Neutrophil (primary cell): Measurements from ENCODE around the gene LINC01488.

Experiments
- H3K27ac ChIP-seq: fragments of 200-600 bp; sonication (generic); 2 replicates; pipeline ENCODE4 v1.5.1; 2016; ENCODE audit warnings: mild to moderate bottlenecking, moderate library complexity
- H3K27me3 ChIP-seq: fragments of 200-600 bp; sonication (generic); 2 replicates; pipeline ENCODE4 v1.6.0; 2016; ENCODE audit warnings: mild to moderate bottlenecking
- H3K36me3 ChIP-seq: fragments of 200-600 bp; sonication (generic); 2 replicates; pipeline ENCODE4 v1.5.1; 2017
- H3K4me1 ChIP-seq, 2 experiments: fragments of 200-600 bp in 1 of 2; sonication (generic) in 1 of 2; 1 replicate in 1 of 2; 2 replicates in 1 of 2; pipeline versions ENCODE4 v1.5.1 to v1.6.1; 2013 to 2016; ENCODE audit warnings: low read depth in 1 of 2, low read length in 1 of 2, mild to moderate bottlenecking in 1 of 2, moderate library complexity in 1 of 2; ENCODE audit not compliant: control insufficient read depth in 1 of 2, insufficient read depth in 1 of 2
- H3K4me3 ChIP-seq, 2 experiments: fragments of 200-600 bp in 1 of 2; sonication (generic) in 1 of 2; 1 replicate in 1 of 2; 2 replicates in 1 of 2; pipeline ENCODE4 v1.5.1; 2013 to 2016; ENCODE audit warnings: low read depth in 1 of 2, low read length in 1 of 2, mild to moderate bottlenecking in 1 of 2, moderate library complexity in 1 of 2
- H3K9me3 ChIP-seq: fragments of 200-600 bp; sonication (generic); 2 replicates; pipeline ENCODE4 v1.5.1; 2016
- TF ChIP-seq, protein P1 (sequence below): fragments of 200-600 bp; sonication (generic); IDR thresholded peaks from 2 replicates; pipeline ENCODE4 v1.5.1; 2016; ENCODE audit warnings: antibody characterized with exemption

Gene LINC01488

DNA sequence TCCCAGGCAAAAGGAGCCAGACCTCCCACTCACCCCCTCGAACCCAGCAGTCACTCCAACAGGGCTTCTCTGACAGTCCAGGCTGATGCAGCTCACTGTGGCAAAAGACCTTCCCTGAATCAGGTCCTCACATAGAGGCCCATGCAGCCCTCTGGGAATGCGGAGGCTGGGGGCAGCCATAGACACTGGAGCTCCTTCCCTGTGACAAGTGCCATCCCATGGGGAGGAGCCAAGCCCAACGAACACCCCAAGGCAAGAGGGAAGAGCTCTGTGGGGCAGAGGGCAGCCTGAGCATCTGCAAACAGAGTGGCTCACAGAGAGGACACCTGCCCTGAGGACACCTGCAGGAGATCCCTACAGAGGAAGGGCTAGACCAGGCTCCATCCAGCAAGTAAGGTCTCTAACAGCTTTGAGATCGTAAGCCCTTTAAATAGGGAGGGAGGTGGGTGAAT lies at the start of gene LINC01488:
Gene LINC01488, plus strand, starts transcription at position 271 of the 452 bp plus-strand sequence.
- no peaks in the 10 kb centered on the region for H3K27me3 ChIP-seq
- TF ChIP-seq, protein P1, sequence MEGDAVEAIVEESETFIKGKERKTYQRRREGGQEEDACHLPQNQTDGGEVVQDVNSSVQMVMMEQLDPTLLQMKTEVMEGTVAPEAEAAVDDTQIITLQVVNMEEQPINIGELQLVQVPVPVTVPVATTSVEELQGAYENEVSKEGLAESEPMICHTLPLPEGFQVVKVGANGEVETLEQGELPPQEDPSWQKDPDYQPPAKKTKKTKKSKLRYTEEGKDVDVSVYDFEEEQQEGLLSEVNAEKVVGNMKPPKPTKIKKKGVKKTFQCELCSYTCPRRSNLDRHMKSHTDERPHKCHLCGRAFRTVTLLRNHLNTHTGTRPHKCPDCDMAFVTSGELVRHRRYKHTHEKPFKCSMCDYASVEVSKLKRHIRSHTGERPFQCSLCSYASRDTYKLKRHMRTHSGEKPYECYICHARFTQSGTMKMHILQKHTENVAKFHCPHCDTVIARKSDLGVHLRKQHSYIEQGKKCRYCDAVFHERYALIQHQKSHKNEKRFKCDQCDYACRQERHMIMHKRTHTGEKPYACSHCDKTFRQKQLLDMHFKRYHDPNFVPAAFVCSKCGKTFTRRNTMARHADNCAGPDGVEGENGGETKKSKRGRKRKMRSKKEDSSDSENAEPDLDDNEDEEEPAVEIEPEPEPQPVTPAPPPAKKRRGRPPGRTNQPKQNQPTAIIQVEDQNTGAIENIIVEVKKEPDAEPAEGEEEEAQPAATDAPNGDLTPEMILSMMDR = no peak
- H3K36me3 ChIP-seq = no peaks in the 10 kb centered on the region
- H3K27ac ChIP-seq = no peak within 1 kb of the TSS
- H3K4me3 ChIP-seq = no peak within 1 kb of the TSS
- no peaks in the 10 kb centered on the region for H3K4me1 ChIP-seq
- no peaks in the 10 kb centered on the region for H3K9me3 ChIP-seq

DNA sequence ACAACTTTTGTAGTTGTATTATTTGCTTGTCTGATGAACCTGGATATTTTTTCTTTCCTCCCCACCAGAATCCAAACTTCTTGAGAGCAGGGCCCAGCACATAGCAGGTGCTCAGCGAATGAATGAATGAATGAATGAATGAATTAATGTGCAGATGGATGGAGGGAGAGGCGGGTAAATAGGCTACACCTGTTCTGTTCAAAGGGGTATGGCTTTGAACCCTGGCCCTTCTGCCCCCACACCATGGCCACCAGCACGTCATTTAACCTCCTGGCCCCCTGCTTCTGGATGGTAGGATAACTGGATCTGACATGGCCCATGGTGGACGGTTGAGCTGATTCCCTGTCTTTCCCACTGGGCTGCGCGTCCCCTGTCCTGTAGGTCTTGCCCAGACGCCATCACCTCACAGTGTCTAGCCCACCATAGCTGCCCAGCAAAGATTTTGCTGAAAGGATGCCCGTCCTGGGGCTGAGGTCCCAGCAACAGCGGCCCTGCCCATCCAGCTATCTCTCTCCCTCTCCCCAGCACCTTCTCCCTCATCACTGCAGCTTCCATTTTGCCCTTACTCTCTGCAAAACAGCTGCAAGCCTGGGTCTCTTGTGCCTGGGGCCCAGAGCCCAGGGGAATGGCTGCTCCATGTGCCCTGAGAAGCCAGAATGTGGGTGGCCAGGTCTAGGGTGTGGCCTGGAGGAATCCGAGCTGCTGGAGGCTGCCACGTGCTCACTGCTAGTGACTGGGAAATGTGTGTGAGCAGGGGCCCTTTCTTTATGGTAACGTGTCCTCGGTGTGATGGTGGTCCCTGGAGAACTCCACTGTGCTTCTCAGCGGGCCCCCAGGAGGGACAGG lies 49.3 kb upstream of the LINC01488 start:
- Histone ChIP-seq H3K4me1 (no peaks in the 10 kb centered on the region), H3K36me3 (no peaks in the 10 kb centered on the region), H3K9me3 (no peaks in the 10 kb centered on the region), H3K27me3 (peaks cover 14% of the 10 kb centered on the region), H3K4me3 (no peak overlapping the region), H3K27ac (no peak overlapping the region)
- TF ChIP-seq, protein P1 = no peak

DNA sequence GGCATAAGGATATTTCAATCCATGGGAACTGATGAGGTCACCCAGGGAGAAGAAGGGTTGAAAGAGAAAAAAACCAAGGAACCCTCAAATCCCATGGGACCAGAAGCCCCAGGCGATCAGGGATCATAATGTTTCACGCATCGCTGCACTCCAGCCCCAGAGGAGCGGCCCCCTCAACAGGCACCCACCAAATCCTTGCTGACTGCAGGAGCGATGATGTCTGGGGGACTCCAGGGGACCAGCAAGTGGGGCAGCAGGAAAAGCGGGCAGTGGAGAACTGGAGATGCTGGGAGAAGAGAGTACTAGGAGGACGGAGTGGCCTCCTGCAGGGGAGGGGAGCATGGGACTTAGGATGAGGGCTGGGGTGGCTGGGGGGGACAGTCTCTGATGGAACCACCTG lies 47.7 kb upstream of the LINC01488 start:
- H3K27ac ChIP-seq = no peak overlapping the region
- TF ChIP-seq, protein P1 = no peak
- H3K27me3 ChIP-seq = peaks cover 14% of the 10 kb centered on the region
- no peaks in the 10 kb centered on the region for H3K4me1 ChIP-seq
- H3K4me3 ChIP-seq = no peak overlapping the region
- no peaks in the 10 kb centered on the region for H3K36me3 ChIP-seq
- H3K9me3 ChIP-seq = no peaks in the 10 kb centered on the region

DNA sequence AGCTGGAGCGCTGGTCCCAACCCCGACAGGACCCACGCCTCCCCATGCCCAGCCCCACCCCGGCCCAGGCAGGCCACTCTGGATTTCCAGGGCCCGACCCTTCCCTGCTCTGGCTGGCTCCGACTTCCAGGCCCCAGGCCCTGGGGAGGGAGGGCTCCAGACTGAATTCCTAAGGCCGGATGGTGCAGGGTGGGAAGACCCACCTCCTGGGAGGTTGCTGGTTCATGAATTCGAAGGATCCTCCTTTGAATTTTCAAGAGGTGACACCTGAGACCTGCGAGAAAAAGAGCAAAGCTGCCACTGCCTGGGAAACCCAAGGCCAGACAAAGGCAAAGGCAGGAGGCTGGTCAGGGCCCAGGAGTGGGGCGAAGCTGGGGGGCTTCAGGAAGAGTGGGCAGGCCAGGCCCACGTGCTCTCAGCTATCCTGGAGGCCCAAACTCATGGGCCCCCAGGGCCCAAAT lies 47.0 kb upstream of the LINC01488 start:
- TF ChIP-seq, protein P1 = no peak
- H3K27ac ChIP-seq = no peak overlapping the region
- no peak overlapping the region for H3K4me3 ChIP-seq
- H3K4me1 ChIP-seq = no peaks in the 10 kb centered on the region
- H3K36me3 ChIP-seq = no peaks in the 10 kb centered on the region
- H3K27me3 ChIP-seq = peaks cover 14% of the 10 kb centered on the region
- no peaks in the 10 kb centered on the region for H3K9me3 ChIP-seq

DNA sequence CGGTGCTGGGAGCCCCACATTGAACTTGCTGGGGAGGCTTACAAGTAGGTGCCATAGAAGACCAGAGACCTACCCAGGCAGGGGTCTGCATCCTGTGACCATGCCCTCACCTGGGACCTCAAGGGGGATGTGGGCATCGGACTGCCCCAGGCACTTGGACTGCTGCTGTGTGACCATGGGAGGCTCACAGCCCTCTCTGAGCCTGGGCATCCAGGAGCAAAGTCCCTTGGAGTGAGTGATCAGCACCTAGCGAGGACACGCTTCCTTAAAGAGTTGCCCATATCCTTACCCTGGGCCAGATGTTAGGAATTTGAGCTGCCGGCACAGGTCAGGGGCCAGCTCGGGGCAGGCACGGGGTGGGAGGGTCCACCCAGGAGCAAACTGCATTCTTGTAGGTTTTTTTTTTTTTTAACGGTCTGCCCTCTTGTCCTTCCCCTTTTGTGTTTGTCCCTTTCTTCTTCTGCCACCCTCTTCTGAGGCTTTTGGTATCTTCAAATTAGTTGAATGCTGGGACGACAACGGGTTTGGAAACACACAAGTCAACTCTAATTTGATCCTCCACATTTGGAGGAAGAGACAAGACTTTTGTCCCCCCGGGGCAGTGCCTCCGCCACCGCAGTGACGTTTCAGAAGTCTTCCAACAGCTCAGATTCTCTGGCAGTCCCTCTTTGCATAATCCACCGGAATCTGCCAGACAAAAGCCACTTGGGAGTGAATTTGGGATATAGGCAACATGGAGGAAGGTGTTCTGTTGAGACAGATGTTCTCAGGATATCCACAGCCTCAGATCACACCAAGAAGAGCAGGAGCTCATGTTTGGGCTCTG lies 46.1 kb upstream of the LINC01488 start:
- no peaks in the 10 kb centered on the region for H3K9me3 ChIP-seq
- TF ChIP-seq, protein P1 = no peak
- no peak overlapping the region for H3K27ac ChIP-seq
- H3K4me3 ChIP-seq = no peak overlapping the region
- no peaks in the 10 kb centered on the region for H3K36me3 ChIP-seq
- peaks cover 14% of the 10 kb centered on the region for H3K27me3 ChIP-seq
- no peaks in the 10 kb centered on the region for H3K4me1 ChIP-seq
